GM19452 (cell line): ENCODE data around the gene WDR31.
"Not testable (repeated sequence)": the region's sequence is repeated elsewhere in the genome, so short reads cannot be mapped to it uniquely, and the experiment has no call there.

Source experiments
- ATAC-seq: cut with Tn5 transposase; IDR thresholded peaks from one replicate; pipeline ENCODE4 v1.9.1; 2021; ENCODE audit not compliant: unreplicated experiment

Gene WDR31

GRCh38 chr9:113368982-113369854 lies 29.1 kb upstream of the WDR31 start:
- ATAC-seq: no peak

DNA sequence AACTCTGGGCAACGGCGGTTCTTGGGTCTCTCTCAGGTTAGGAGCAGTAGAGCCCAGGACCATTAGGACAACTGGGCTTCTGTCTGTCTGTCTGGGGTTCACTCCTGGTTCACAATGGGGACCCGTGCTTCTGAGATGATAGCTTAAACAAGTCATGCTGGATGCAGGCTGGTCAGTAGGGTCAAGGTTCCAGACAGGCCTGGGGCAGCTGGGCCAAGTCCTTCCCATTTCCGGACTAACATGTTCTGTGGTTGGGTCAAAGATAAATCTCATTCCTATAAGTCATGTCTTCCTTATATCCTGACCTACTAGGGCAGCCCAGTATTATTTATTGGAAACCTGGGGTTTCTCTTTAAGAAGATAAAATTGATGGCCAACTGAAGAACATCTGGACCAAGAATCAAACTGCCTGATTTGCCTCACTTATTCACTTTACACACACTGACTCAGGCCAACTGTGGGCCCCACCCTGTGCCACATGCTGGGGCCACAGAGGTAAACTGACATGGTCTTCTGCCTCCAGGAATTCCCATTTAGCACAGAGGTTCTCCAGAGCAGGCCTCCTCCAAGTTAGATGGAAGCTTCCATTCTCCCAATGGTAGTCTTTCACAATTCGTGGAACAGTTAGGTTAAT lies 28.4 kb upstream of the WDR31 start:
- ATAC-seq: no peak

GRCh38 chr9:113365652-113366051 lies 25.6 kb upstream of the WDR31 start:
- ATAC-seq: not testable (repeated sequence)

DNA sequence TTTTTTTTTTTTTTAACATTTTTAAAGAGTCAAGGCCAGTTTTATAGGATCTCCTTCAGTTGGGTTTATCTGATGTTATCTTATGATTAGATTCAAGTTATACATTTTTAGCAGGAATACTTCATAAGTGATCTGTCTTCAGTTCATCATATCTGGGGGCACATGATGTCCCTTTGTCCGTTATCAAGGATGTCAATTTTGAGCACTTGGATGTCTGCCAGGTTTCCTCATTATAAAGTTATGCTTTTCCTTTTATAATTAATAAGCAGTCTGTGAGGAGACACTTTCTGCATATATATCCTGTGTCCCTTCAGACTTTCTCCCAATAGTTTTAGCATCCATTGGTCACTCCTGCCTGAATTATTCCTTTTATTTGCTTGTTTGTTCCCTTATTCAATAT lies 24.9 kb upstream of the WDR31 start:
- ATAC-seq: no peak

- ATAC-seq: no peak
Observed at GRCh38 chr9:113363336-113363735, 23.3 kb upstream of the WDR31 start.

DNA sequence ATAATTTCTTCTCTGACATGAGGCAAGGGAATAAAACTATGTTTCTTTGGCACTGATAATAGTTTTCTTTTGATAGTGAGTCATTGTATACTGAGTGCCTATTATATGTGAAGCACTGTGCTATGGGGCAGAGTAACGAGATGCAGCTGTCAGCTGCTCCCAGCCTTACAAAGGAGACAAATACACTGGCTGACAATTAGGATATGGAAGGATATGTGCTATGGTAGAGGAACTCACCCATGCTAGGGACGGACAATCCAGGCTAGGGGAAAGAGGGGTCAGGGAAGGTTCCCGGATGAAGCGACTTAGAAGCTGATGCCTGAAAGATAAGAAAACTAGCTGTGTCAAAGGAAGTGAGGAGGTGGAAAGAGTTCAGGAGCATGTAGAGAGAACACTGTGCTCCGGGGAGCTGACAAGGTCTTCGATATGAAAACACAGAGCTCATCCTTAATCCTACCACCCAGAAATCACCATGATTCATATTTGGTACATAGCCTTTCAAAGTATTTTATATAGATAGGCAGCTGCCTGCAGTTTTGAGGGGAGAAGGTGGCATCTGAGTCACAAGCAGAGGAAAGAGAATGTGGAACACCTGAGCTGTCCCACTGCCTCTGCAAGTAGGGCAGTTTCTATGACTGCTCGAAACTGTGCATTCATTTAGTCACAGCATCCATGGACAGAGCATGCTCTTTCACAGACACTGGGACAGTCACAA lies 21.4 kb upstream of the WDR31 start:
- ATAC-seq: no peak

GRCh38 chr9:113360242-113360842 lies 20.3 kb upstream of the WDR31 start:
- no peak for ATAC-seq

- ATAC-seq: no peak
Observed at GRCh38 chr9:113359385-113359784, 19.3 kb upstream of the WDR31 start.

DNA sequence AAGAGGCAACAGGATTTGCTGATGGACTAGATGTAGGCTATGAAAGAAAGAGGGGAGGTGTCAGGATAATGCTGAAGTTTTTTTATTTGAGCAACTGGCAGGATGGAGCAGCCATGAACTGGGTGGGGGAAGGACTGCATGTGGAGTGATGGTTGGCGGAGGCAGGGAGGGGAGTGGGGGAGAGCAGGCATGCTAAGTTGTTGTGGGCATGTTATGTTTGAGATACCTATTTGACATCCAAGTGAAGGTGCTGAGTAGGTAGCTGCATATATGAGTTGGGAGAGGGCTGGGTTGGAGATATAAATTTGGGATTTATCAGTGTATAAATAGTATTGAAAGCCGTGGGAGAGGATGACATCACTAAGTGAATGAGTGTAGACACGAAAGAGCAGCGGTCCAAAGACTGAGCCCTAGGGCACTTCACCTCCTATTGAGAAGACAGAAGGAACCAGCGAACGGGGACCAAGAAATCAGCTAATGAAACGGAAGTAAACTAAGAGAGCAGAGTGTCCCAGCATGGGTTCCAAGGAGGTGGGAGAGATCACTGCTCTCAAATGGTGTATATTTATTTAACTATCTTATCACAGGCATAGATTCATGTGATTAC lies 16.7 kb upstream of the WDR31 start:
- no peak for ATAC-seq

- ATAC-seq: no peak
Observed at GRCh38 chr9:113355040-113355596, 15.0 kb upstream of the WDR31 start.

DNA sequence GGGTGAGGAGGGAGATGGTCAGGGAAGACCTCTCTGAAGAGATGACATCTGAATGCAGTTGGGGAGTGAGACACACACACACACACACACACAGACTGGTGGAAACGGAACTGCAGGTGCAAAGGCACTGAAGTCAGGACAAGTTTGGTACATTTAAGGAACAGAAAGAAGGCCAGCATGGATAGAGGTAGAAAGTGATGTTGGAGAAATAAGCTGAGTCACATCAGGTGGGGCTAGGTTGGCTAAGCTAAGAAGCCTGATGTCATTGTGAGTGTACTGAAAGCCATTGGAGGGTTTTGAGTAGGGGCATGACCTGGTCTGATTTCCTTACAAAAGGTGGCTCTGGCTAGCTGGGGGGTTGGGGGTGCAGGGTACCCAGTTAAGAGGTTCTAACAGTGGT lies 12.3 kb upstream of the WDR31 start:
- no peak for ATAC-seq

DNA sequence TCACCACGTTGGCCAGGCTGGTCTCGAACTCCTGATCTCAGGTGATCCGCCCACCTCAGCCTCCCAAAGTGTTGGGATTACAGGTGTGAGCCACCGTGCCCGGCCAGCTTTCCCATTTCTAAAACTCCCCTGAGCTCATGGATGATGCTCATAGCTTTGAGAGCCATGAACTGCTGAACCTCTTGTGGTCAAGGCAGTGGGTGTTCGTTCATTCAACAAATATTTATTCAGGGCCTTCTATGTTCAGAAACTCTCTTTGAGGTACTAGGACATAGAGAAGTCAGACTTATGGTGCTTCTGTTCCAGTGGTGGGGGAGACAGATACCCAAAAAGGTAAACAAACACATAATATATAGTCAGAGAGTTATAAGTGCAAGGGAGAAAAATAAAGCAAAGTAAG lies 11.9 kb upstream of the WDR31 start:
- ATAC-seq: no peak

- ATAC-seq: peak; percentile 43
Observed at GRCh38 chr9:113350937-113351336, 10.9 kb upstream of the WDR31 start.

DNA sequence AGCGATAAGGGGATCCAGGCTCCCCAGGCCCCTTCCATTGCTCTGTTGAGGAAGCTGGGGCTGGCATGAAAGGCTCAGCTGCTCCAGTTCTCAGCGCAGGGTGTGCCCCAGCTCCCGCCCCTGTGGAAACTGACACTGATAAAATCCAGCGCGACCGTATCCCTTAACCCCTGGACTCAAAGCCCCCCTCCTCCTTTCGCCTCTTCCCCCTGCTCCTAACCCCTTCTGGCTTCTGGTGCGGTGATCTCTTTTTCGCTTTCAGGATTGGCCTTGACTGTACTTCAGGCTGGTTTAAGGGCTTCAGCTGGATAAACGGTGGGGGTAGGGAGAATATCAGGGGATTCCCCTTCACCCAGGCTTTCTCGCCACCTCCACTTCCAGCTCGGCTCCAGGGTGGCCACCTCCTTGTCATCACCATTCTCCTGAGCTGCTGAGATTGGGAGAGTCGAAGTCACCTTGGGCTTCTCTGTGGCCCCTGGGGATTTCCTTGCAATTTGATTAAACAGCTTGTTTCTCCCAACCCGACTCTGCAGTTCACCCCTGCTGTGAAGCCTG lies 10.1 kb upstream of the WDR31 start:
- ATAC-seq: peak; percentile 12

DNA sequence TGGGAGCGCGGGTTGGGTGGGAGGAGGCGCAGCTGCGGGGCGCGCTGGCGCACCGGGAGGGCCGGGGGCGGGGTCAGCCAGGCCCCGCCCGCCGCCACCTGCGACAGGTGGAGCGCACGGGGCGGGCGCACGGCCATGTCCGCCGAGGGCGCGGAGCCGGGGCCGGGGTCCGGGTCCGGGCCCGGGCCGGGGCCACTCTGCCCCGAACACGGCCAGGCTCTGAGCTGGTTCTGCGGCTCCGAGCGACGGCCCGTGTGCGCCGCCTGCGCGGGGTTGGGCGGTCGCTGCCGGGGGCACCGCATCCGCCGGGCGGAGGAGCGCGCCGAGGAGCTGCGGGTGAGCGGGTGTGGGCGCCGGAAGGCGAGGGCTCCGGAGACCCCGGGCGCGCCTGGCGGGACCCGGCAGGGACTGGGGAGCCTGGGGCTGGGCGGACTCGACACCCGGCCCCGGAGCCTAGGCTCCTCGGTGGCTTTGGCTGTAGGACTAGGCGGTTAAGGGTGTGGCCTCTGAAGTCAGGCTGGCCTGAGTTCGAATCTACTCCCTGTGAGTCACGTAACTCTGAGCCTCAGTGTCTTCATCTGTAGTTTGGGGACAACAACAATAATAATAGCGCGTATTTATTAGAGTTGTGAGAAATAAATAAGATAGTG lies 9.5 kb upstream of the WDR31 start, which contains the start of gene BSPRY:
BSPRY (plus strand) TSS at position 97 of the 650 bp plus-strand sequence; CDS start at position 136, 39 bp downstream.
- ATAC-seq: peak; percentile 44

DNA sequence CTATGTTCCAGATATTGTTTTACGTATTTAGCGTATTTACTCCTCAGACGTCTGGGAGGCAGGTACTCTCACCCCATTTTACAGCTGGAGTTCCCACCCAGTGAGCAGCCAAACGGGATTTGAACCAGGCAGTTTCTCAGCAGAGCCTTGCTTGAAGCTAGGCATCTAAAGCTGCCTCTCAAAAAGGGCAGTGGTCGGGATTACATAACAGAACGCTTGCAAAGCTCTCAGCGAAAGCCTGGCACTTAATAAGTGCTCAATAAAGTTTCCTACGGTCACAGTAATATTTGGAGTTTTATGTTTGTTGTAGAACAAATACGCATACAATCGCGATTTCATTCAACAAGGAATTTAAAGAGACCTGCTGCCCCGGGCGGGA lies 9.0 kb upstream of the WDR31 start:
- ATAC-seq: no peak

GRCh38 chr9:113348437-113348836 lies 8.4 kb upstream of the WDR31 start:
- no peak for ATAC-seq

DNA sequence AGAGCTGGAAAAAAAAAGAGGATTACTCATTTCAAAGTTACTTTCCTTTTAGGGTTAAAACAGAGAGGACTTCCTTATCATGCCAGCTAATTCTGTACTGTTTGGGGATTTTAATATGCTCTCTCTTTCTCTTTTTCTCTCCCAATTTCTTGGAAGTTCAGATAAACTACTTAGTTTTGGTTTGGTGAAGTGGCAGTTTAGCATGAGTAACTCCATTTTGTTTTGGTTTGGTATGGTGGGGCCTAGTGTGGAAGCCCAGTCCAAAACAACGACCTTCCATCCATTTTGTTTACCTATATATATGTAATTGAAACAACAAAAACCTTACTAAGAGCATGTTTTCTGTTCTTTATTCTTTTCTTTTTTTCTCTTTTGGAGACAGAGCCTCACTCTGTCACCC lies 5.6 kb upstream of the WDR31 start:
- no peak for ATAC-seq

- no peak for ATAC-seq
Observed at GRCh38 chr9:113345190-113345589, 5.1 kb upstream of the WDR31 start.

DNA sequence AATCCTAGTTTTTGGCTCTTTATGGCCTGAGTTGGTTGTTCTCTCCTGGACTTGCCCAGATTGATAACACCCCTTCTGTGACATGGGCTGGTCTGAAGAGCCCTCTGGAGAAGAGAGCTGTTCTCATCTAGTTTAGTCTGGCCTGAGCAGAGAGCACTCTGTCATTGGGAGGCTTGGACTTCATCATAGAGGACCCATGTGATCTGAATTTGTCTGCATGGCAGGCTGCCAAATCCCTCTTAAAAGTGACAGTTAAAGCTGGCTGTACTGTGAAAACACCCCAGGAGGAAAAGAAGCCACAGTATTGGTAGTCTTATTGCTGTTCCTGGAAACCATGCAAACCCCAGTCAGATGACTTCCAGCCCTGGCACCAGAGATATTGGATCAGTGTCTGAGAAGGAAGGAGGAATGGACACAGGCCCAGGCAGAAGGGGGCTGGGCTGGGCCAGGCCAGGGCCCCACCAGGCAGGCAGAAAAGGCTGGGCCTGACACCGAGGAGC lies 3.7 kb upstream of the WDR31 start:
- no peak for ATAC-seq
